SK-N-SH treated with all-trans-retinoic acid at 6 μM for 48 hours (cell line): ENCODE measurements around the gene SEC23A.

ENCODE experiments used
- ATAC-seq: fragments of 200-7000 bp; cut with Tn5 transposase; 3 replicates; pipeline ENCODE4 v1.9.1; 2020; ENCODE audit warnings: mild to moderate bottlenecking, moderate library complexity
- ARNTL ChIP-seq: fragments of 450-650 bp; formaldehyde crosslinking; IDR thresholded peaks from 2 replicates; pipeline ENCODE4 v1.5.0; 2020; ENCODE audit warnings: low read depth, mild to moderate bottlenecking, moderate library complexity, borderline replicate concordance
- BACH2 ChIP-seq: fragments of 250-450 bp; sonication (Bioruptor Pico); IDR thresholded peaks from 2 replicates; pipeline ENCODE4 v1.9.0; 2021; ENCODE audit warnings: mild to moderate bottlenecking, borderline replicate concordance
- CREB5 ChIP-seq: fragments of 250-450 bp; sonication (Bioruptor Pico); IDR thresholded peaks from 2 replicates; pipeline ENCODE4 v1.5.1; 2020; ENCODE audit warnings: low read depth, mild to moderate bottlenecking, moderate library complexity
- CSDC2 ChIP-seq: fragments of 250-450 bp; sonication (Bioruptor Pico); IDR thresholded peaks from 2 replicates; pipeline ENCODE4 v1.5.0; 2020; ENCODE audit warnings: mild to moderate bottlenecking, moderate library complexity
- CSRNP3 ChIP-seq: fragments of 250-450 bp; sonication (Bioruptor Pico); IDR thresholded peaks from 2 replicates; pipeline ENCODE4 v1.5.1; 2021; ENCODE audit warnings: mild to moderate bottlenecking, moderate library complexity
- ESRRG ChIP-seq: fragments of 250-450 bp; sonication (Bioruptor Pico); IDR thresholded peaks from 2 replicates; pipeline ENCODE4 v1.6.1; 2021; ENCODE audit warnings: mild to moderate bottlenecking
- GLIS3 ChIP-seq: fragments of 250-450 bp; sonication (Bioruptor Pico); IDR thresholded peaks from 2 replicates; pipeline ENCODE4 v1.5.0; 2020; ENCODE audit warnings: mild to moderate bottlenecking, moderate library complexity
- OSR1 ChIP-seq: fragments of 250-450 bp; sonication (Bioruptor Pico); IDR thresholded peaks from 2 replicates; pipeline ENCODE4 v1.8.0; 2022; ENCODE audit warnings: moderate library complexity, mild to moderate bottlenecking, inconsistent platforms
- PATZ1 ChIP-seq: fragments of 250-450 bp; sonication (Bioruptor Pico); IDR thresholded peaks from 2 replicates; pipeline ENCODE4 v1.8.0; 2020; ENCODE audit warnings: mild to moderate bottlenecking, moderate library complexity, borderline replicate concordance
- POU6F1 ChIP-seq: fragments of 250-450 bp; sonication (Bioruptor Pico); IDR thresholded peaks from 2 replicates; pipeline ENCODE4 v1.8.0; 2021; ENCODE audit warnings: low read depth, mild to moderate bottlenecking, moderate library complexity, borderline replicate concordance
- RARB ChIP-seq: fragments of 250-450 bp; sonication (Bioruptor Pico); IDR thresholded peaks from 2 replicates; pipeline ENCODE4 v1.8.0; 2021; ENCODE audit warnings: mild to moderate bottlenecking, moderate library complexity
- SNAI2 ChIP-seq: fragments of 250-450 bp; sonication (Bioruptor Pico); IDR thresholded peaks from 2 replicates; pipeline ENCODE4 v1.5.0; 2020; ENCODE audit warnings: mild to moderate bottlenecking, moderate library complexity
- TCF4 ChIP-seq: fragments of 250-450 bp; sonication (Bioruptor Pico); IDR thresholded peaks from 2 replicates; pipeline ENCODE4 v1.8.0; 2021; ENCODE audit warnings: mild to moderate bottlenecking, moderate library complexity, borderline replicate concordance
- TOX ChIP-seq: fragments of 250-450 bp; sonication (Bioruptor Pico); IDR thresholded peaks from 2 replicates; pipeline ENCODE4 v1.8.0; 2021; ENCODE audit warnings: mild to moderate bottlenecking, moderate library complexity, borderline replicate concordance
- TSHZ2 ChIP-seq: fragments of 250-450 bp; sonication (Bioruptor Pico); IDR thresholded peaks from 2 replicates; pipeline ENCODE4 v1.5.0; 2020; ENCODE audit warnings: mild to moderate bottlenecking, moderate library complexity
- ZC3H10 ChIP-seq: fragments of 250-450 bp; sonication (Bioruptor Pico); IDR thresholded peaks from 2 replicates; pipeline ENCODE4 v1.5.1; 2021; ENCODE audit warnings: mild to moderate bottlenecking, moderate library complexity
- ZFP3 ChIP-seq: fragments of 250-450 bp; sonication (Bioruptor Pico); IDR thresholded peaks from 2 replicates; pipeline ENCODE4 v1.5.0; 2020; ENCODE audit warnings: mild to moderate bottlenecking, moderate library complexity
- ZFP30 ChIP-seq: fragments of 450-650 bp; formaldehyde crosslinking; IDR thresholded peaks from 2 replicates; pipeline ENCODE4 v1.5.0; 2022; ENCODE audit warnings: mild to moderate bottlenecking, moderate library complexity
- ZNF565 ChIP-seq: fragments of 450-650 bp; formaldehyde crosslinking; conservative IDR thresholded peaks from 2 replicates; pipeline ENCODE4 v1.5.0; 2020; ENCODE audit warnings: low read depth, mild to moderate bottlenecking, moderate library complexity
- ZNF70 ChIP-seq: fragments of 450-650 bp; formaldehyde crosslinking; IDR thresholded peaks from 2 replicates; pipeline ENCODE4 v1.5.0; 2020; ENCODE audit warnings: mild to moderate bottlenecking, moderate library complexity
- ZNF8 ChIP-seq: fragments of 450-650 bp; formaldehyde crosslinking; IDR thresholded peaks from 2 replicates; pipeline ENCODE4 v1.5.0; 2020; ENCODE audit warnings: mild to moderate bottlenecking, moderate library complexity

The SEC23A gene

GRCh38 chr14:39030209-39030608 lies 72.8 kb downstream of the SEC23A start:
- TF ChIP-seq ZC3H10 (CRISPR knock-in tag) (no peak), CSDC2 (CRISPR knock-in tag) (no peak)
- ATAC-seq, result no peak

GRCh38 chr14:39029789-39030188 lies 73.2 kb downstream of the SEC23A start:
- TF ChIP-seq ZFP3 (CRISPR knock-in tag) (no peak), CSDC2 (CRISPR knock-in tag) (no peak), ESRRG (CRISPR knock-in tag) (no peak), OSR1 (CRISPR knock-in tag) (no peak), CSRNP3 (CRISPR knock-in tag) (no peak), POU6F1 (no peak), CREB5 (CRISPR knock-in tag) (no peak), TOX (CRISPR knock-in tag) (no peak), GLIS3 (CRISPR knock-in tag) (no peak), ZC3H10 (CRISPR knock-in tag) (no peak), RARB (CRISPR knock-in tag) (no peak), TCF4 (CRISPR knock-in tag) (no peak), ZNF8 (CRISPR knock-in tag) (no peak), TSHZ2 (CRISPR knock-in tag) (no peak), BACH2 (CRISPR knock-in tag) (no peak), ARNTL (CRISPR knock-in tag) (no peak), ZNF70 (no peak), SNAI2 (CRISPR knock-in tag) (no peak), ZFP30 (CRISPR knock-in tag) (no peak), PATZ1 (no peak)

GRCh38 chr14:39028620-39029019 lies 74.4 kb downstream of the SEC23A start:
- TF ChIP-seq CSRNP3 (CRISPR knock-in tag) (no peak), CREB5 (CRISPR knock-in tag) (no peak), ARNTL (CRISPR knock-in tag) (no peak), CSDC2 (CRISPR knock-in tag) (no peak), RARB (CRISPR knock-in tag) (no peak), ESRRG (CRISPR knock-in tag) (no peak), ZNF565 (CRISPR knock-in tag) (no peak), GLIS3 (CRISPR knock-in tag) (no peak), ZC3H10 (CRISPR knock-in tag) (no peak), TOX (CRISPR knock-in tag) (no peak), ZNF8 (CRISPR knock-in tag) (no peak), POU6F1 (no peak), ZFP3 (CRISPR knock-in tag) (no peak), ZFP30 (CRISPR knock-in tag) (no peak), OSR1 (CRISPR knock-in tag) (no peak)
- no peak for ATAC-seq

More at GRCh38 chr14:39029789-39030188, 73.2 kb downstream of the SEC23A start:
- no peak for ATAC-seq
